ENCODE measurements around the gene DSC2.

DSC2 gene

DNA sequence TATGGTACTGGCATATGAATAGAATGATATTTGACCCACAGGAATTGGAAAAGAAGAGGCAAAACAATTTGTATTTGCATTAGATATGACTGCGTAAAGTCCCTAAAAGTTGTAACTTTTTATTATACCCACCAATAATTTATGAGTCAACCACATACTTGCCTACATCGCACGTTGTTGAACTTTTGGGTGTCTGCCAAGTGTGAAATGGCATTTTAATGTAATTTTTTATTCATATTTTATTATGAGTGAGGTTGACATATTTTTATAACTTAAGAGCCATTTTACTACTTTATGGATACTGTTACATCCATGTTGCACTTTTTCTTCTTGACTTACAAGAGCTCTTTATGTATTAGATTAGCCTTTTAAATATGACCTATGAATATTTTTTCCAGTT lies 4.6 kb downstream of the DSC2 start:
- DNase-seq = no peak

DNA sequence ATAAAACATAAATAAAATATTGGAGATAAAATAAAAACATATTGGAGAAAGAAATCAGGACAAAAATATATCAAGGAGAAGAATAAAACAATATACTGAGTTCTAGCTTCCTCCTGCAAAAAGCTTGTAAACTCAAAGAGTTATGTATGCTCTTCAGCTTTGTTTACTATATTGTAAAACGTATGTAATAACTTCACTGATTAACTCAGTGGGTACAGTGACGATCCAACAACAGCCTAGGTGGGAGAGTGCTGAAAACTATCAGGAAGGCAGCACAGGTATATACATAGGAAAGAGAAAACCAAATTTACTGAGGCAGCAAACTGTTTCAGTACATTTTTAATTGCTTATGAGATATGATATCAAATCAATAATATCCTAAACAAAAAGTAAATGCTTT lies 8.3 kb downstream of the DSC2 start:
- DNase-seq = no peak

DNA sequence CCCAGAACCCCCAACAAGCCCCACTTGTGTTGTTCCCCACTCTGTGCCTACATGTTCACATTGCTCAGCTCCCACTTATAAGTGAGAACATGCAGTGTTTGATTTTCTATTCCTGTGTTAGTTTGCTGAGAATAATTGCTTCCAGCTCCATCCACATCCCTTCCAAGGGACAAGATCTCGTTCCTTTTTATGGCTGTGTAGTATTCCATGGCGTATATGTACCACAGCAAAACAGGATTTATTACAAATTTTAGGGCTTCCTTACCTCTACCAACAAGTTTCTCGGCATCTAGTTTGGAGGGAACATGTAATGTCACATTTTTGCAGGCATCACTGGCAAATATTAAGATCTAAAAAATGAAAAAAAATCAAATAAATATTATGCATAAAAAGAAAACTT lies 8.9 kb downstream of the DSC2 start:
- DNase-seq = no peak

DNA sequence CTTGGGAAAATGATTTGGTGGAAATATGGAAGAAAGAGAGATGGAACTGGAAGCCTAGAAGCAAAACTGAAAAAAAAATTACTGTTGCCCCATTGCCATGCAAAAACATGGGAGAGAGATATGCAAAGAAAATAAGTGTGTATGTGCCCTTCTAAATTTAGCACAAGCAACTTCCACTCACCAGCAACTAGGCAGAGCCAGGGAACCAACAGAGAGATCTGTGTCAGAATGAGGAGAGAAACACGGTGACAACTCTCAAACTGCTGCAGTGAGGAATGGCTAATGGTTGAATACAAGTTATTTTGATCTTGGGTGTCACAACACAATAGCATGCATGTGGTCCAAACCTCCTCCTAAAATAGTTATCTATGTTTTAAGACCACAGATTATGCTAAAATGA lies 10.9 kb downstream of the DSC2 start:
- DNase-seq = peak; percentile 16

DNA sequence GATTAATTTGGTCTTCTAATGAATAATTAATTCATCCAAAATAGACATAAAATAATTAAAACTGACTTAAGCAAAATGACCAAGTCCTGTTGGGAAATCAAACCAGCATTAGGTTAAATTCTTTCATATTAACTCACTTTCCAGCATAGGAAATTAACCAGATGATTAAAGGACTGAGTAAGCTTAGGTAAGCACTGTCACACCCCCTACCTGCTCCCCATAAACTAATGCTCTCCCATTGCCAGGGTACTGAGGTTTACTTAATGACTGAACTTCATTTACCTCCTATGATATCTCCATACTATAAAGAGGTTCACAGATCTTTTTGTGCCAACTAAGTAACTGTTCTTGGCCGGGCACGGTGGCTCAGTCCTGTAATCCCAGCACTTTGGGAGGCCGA lies 13.7 kb downstream of the DSC2 start:
- no peak for DNase-seq

DNA sequence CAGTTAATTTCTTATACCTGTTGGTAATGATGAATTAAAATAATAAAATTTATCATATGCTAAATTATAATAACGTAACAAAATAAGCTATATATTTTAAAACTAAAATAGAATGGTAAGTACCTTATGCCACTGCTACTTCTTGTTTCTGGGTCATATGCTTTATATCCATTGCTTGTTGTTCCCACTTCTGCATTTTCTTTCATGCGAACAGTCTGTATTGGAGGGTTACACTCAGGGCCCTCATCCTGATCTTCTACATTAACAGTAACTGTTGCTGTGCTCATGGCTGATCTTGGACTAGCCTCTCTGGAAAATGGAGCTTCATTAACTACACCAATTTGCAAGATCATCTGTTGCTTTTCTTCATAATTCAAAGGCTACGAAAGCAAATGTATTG lies 22.2 kb downstream of the DSC2 start:
- DNase-seq = no peak

DNA sequence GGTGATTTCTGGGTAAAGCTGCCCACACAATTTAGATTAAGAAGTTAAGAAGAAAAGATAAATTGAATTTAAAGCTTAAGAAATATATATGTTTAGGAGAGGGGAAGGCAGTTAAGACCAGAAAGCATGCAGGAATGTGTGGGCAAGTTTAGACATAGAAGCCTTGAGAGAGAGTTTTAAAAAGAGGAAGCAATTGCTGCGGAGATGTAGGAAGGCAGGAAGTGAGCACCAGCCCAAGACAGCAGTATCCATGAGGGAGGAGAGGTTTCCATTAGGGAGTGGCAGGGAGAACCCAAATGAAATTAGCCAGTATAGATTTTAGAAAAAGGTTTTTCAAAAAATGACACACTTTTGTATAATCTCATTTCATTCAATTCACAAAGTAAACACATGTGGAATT lies 24.3 kb downstream of the DSC2 start:
- DNase-seq = peak; percentile 51

DNA sequence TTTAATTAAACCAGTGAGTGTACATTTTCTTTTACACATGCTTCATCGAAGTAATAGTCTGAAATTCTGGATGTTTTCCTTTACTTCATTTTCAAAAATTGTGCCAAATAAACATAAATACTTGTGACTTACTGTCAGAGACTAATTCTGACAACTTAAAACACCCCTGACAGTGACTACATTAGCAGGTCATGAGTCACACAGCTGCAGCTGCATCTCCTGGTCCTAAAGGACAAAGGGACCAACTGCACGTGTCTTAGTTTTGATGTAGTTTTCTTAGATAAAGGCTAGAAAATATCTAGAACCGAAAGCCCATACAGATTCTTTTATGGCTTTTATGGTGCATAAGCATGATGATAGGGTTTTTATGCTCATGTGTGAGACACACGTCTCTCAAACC lies 30.0 kb downstream of the DSC2 start:
- DNase-seq = no peak

DNA sequence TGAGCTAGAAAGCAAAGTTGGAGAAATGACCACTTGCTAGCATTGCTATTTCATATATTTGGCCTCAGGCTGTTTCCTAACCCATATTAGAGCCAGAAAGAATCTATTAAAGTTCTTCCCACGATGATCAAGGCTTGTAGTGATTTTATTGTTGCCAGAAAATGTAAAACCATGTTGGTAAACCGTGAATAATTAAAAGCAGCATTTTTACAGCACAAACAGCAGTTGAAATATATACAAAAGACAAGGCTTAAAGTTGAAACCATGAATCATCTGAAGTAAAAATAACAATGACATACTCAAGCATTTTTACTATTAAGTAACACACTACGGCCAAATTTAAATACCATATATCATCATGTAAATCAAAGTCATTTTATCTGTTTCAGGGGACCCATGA lies 32.0 kb downstream of the DSC2 start:
- DNase-seq = no peak

DNA sequence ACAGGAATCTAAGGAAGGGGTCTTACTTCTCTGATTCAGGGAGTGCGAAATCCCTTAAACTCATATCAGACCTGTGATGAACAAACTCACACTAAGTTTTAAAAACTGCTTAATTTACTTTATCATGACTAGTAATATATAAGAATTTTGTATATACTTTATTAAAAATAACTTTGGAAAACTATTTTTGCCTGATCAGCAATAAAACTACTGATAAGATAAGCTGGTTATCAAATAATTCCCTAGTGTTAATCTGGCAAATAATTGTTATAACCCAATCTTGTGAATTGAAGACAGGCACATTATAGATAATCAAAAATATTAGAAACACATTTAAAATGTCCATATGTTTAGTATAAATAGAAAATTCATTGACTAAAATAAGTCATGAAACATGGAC lies 36.0 kb downstream of the DSC2 start:
- DNase-seq = no peak

DNA sequence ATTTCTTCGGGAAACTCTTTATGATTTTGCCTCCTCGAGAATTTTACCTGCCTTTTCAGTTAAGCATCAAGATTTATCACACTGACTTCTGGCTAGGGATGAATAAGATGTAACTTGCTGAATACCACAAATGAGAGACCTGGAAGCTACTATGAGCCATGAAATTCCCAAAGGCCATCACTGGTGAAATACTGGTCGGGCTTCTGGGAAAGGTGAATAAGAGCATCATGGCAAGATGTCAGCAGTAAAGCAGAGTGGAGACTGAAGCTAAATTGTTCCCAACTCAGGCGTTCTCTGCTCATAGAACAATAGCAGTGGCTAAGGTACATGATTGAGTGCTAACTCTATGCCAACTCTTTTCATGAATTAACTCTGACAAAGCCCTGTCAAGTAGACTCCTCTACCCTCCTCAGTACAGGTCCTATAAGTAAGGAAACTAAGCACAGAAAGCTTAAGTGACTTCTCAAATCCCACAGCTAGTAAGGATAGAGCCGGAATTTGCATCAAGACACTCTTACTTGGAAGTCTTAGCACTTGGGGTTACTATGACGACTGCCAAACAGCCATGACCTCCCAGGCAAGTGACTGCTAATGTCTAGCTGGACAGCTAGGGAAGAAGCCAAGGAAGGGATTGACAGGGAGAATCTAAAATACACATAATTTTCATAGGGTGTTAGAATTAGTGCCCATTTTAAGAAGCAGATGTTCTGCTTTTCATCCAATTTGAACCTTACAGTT lies 37.0 kb downstream of the DSC2 start:
- DNase-seq = no peak

DNA sequence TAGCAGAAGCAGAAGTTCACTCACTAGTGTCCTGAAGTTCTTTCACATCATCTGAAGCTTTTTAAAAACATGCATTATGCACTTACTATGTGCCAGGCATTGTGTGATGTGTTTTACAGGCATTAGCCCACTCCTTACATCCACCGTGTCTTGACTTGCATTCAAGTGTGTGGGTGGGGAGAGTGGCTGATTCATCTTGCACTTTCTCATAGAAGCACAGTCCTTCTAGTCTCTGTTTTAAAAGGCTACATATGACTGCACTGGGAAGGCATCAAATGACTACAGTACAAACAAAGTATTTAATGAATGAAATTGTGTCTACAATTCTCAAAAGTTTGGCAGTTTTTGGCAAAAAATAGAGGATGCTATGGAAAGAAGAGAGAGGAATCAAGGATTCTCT lies 38.1 kb downstream of the DSC2 start:
- no peak for DNase-seq

DNA sequence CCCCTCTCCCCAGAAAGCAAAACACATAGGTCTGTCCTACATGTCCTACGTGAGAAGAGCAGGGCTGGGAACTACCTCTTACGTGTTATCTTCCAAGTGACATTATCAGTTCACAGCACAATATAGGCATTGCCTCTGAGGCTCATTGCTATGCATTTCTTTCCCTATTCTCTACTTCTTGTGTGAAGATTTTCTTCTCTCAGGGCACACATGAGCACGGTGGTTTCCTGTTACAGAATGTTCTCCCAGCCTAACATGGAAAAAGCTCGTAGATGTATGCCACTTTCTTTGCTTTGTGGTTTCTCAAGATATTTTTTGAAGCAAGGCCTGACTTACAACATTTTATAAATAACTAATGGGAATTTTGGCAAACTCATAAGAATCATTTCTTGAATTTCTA lies 40.3 kb downstream of the DSC2 start:
- peak; percentile 20 for DNase-seq

DNA sequence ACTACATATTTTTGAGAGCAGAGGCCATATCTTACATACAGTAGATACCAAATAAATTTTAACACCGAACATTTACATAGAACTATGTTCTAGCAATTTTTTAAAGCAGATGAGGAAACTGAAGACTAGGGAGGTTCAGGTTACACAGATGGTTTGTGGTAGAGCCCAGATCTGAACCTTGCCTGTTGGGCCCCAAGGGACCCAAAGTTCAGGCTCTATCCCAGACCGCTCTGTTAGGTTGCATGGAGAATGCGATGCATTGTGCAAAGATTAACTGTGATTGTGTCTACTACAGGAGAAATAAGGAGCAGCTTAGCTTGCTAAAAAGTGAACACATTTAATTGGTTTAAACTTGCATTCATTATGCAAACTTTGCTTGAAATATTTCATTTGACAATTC lies 43.3 kb downstream of the DSC2 start:
- no peak for DNase-seq

DNA sequence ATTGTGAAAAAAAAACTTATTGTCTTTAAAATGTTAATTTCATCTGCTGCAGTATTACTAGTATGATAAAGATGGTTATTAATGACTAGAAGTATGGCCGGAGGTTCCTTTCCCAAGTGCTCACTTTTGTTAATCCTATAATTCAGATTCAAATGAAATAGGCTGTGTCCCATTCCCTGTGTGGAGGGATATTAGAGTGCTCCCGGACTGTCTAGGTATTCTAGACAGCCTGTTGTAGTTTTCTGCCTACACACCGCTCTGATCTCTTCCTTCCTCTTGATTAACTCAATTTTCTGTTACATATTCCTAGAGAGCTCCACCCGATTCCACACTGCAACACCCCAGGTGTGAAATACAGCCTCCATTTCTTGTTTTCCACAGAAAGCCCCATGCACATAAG lies 44.3 kb downstream of the DSC2 start:
- no peak for DNase-seq

DNA sequence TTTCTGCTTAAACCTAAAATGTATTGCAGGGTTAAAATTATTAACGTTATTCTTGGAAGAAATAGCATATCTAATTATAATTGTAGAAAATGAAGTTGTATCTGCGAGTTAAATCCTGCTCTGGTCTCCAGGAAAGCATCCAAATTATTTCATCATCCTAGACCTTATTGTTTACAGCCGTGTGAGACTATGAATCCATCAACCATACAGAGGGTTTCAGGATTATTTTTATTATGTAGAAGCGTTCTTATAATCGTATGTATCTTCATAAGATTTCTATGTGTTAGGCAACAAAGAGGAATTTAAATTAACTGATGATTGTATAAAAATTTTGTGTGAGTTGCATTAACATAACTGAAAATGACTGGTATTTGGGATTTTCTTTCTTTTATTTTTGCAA lies 45.2 kb downstream of the DSC2 start:
- no peak for DNase-seq

DNA sequence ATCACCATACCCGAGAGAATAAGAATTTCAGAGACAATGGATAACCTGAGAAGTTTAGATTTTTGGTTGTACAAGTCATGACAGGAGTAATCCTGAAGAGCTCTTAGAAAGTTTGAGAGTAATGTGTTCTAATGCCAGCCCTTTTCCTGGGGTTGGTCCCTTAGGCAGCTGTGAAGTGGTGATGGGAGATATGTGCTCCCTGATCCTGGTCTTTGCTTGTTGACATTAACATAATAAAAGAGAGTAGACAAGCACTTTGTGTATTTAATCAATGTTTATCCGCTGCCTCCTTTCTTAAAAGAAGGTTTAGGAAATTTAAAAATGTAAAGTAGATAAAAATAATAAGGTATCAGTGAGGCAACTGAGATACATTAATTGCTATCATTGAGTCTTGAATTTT lies 45.9 kb downstream of the DSC2 start:
- no peak for DNase-seq

DNA sequence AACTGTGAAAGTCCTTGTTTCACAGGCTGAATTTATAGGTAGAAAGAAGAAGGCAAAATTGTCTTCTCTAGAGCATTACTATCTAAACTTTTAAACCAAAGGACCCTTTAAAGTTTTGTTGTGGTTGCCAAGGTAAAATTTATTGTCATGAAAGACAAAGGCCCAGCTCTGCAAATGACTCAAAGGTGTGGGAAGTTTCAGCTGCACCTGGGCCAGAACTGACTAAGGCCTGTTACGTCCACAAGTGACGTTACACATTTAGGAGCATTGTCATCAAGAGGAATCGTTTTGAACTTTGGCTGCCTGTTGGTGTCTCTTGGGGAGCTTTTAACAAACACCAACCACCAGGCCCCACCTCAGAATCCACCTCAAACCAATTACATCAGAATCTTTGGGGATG lies 51.6 kb downstream of the DSC2 start:
- DNase-seq = no peak

DNA sequence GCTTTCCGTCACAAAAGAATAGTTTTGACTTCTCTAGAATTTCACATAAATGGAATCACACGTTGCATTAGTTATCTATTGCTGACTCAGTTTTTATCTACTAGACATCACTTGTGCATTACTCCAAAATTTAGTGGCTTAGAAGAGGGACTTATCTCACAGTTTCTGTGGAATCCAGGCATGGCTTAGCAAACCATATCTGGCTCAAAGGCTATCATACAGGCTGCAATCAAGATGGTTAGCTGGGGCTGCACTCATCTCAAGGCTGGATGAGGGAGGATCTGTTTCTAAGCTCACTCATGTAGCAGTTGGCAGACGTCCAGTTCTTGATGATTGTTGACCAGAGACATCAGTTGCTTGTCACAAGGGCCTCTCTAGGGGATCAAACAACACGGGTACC lies 53.0 kb downstream of the DSC2 start:
- DNase-seq = peak; percentile 75

DNA sequence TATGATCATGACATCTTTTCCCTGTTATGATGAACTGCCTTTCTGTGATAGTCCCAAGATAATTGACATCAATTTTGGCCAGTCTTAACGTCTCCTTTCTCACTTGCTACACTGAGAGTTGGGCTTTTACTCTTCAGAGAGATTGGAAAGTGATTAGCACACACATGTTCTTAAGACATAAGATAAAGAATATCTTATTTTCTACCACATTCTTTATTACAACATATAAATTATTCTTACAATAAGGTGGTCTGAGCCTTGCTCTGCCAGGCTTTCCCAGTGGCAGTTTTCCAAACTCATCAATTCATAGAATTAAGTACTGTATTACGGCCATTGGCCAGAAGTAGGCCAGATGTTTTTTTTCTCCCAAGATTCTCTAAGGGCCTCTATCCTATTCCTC lies 54.0 kb downstream of the DSC2 start:
- DNase-seq = no peak

DNA sequence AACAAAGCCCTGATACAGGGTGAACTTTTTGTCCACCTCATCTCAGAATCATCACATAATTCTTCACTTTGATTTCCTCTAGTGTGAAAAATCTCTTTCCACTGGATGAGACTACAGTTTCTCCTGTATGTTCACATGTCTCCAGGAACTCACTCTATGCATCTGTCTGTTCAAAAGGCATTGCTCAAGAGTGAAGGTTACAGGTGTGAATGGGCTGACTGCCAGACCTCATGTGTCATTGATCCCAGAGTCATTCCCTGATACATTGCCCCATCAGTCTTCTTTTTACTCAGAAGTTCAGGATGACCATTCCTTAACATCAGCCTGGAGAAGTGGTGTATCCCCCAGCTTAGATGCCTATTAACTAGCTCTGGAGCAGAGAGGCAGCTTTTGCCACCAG lies 55.3 kb downstream of the DSC2 start:
- DNase-seq = no peak

DNA sequence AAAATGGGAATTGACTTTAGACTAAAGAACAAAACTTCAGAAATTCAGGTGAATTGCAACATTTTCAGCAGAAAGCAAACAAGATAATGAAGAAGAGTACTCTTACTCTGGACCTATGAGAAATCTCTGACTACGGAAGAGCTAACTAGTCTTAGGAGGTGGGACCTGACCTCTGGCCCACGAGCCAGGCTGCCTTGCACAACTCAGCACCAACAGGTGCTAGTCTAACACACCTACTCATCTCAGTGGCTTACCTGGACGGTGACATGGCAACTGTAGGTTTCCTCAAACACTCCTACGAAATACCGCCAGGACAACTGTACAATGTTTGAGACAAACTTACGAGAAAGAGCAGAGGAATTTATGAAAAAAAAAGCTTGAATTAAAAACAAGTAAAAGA lies 56.6 kb downstream of the DSC2 start:
- no peak for DNase-seq

DNA sequence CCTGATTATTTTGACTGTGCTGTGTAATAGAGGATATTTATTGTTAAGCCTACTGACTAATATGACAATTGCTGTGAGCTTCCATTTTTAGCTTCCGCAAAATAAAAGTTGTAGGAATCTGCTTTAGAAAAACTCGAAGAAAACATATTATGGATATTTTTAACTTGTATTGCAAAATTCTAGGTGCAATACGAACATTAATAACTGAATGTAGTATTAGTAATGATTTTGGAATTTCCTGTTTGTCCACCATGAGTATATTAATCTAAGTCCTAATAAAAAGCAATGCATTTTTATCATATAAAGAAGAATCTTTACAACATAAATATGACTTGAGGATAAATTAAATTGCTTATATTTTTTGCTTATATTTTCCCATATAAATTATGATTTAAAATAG lies 57.3 kb downstream of the DSC2 start:
- DNase-seq = no peak

DNA sequence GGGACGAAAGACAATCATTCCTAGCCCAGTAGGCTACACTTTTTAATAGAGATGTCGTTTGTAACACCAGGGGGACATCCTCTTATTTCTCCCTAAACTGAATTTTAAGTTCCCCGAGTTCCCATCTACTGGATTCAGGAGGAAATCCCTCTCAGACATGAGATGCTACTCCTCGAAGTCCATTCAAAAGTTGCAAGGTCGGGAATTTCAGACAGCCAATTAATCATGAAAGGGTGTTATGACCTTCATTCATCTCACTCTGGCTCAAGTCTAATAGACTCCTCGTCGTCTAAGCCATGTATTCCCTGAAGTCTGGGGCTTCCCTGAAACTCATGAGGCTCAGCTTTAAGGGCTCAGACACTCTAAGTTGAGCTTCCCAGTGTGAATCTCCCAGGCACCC lies 58.5 kb downstream of the DSC2 start:
- DNase-seq = no peak

DNA sequence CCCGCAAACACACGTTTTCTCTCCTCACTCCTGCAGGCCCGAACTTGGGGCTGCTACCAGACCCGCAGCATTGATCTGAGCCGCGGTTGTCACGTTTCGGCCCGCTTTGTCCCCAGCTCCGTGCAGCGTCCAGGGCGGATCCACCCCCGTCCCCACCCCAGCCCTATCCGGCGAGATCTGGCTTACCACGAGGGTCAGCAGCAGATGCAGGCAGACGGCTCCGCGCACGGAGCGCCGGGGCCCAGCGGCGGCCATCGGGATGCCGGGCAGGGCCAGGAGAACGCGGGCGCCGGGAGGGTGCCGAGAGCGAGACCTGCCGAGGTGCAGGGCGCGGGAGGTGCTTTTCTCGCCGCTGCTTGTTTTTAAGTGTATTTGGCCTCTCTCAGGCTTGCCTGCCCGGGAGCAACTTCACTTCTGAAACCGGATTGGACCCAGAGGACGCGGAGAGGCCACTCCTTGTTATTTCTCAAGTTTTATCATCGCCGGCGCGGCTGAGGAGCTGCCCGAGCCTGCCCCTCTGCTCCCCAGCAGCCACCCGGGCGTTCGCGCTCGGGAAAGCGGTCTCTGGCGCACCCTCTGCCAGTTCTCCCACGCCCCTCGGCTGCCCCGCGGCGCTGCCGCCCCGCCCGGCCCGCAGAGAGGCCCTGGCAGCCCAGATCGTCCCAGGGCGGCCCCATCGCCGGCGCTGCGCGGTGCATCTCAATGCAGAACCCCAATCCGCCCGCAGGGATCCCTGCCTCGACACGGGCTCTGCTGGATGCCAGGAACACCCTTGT lies 59.6 kb downstream of the DSC2 start, which contains the start of gene DSC3:
TSS of gene DSC3 (minus strand) at position 337 of the 776 bp plus-strand sequence. CDS start at position 255, 82 bp downstream.
- DNase-seq = no peak
